GM12878 (cell line): ENCODE measurements around the gene MYO15A. TPM values are rescaled to one million over a fixed set of nuclear protein-coding genes. Genes with fewer than 3 reads are reported as not detected.

Experiments used
- BMI1 ChIP-seq: fragments of 450-650 bp; IDR thresholded peaks from 2 replicates; pipeline ENCODE4 v1.6.1; 2016; ENCODE audit warnings: mild to moderate bottlenecking, moderate library complexity, borderline replicate concordance
- CHD4 ChIP-seq: fragments of 200-600 bp; sonication (generic); IDR thresholded peaks from 2 replicates; pipeline ENCODE4 v1.6.1; 2016; ENCODE audit warnings: mild to moderate bottlenecking
- E2F4 ChIP-seq: IDR thresholded peaks from 2 replicates; pipeline ENCODE4 v1.6.1; 2012; ENCODE audit warnings: low read depth, low read length, improper control_type of control experiment
- ELK1 ChIP-seq: IDR thresholded peaks from 2 replicates; pipeline ENCODE4 v1.6.1; 2012; ENCODE audit warnings: low read depth, low read length, improper control_type of control experiment
- EP300 ChIP-seq, 2 experiments: fragments of 150-350 bp in 1 of 2; IDR thresholded peaks; 2 replicates each; pipeline ENCODE4 v1.6.1; 2011 to 2012; ENCODE audit warnings: low read depth in 2 of 2, low read length in 2 of 2, borderline replicate concordance in 1 of 2, improper control_type of control experiment in 1 of 2, inconsistent platforms in 1 of 2; ENCODE audit not compliant: control insufficient read depth in 1 of 2
- MEF2B ChIP-seq: fragments of 450-650 bp; IDR thresholded peaks from 2 replicates; pipeline ENCODE4 v1.6.1; 2018; ENCODE audit warnings: mild to moderate bottlenecking, moderate library complexity; ENCODE audit not compliant: partially characterized antibody, poor library complexity, severe bottlenecking
- MLLT1 ChIP-seq: fragments of 450-650 bp; IDR thresholded peaks from 2 replicates; pipeline ENCODE4 v1.6.1; 2016; ENCODE audit warnings: mild to moderate bottlenecking
- MYB ChIP-seq: fragments of 150-350 bp; IDR thresholded peaks from 2 replicates; pipeline ENCODE4 v1.6.1; 2014; ENCODE audit warnings: mild to moderate bottlenecking, low read depth, low read length, borderline replicate concordance
- NR2F1 ChIP-seq: fragments of 450-650 bp; conservative IDR thresholded peaks from 2 replicates; pipeline ENCODE4 v1.6.1; 2017; ENCODE audit warnings: mild to moderate bottlenecking
- SMC3 ChIP-seq: IDR thresholded peaks from 2 replicates; pipeline ENCODE4 v1.6.1; 2011; ENCODE audit warnings: low read length, improper control_type of control experiment, borderline replicate concordance
- TCF7 ChIP-seq: IDR thresholded peaks from 2 replicates; pipeline ENCODE4 v1.6.1; 2014; ENCODE audit warnings: antibody characterized with exemption, borderline replicate concordance
- YY1 ChIP-seq: IDR thresholded peaks from 2 replicates; pipeline ENCODE4 v1.6.1; 2011; ENCODE audit warnings: low read depth, mild to moderate bottlenecking, low read length
- polyA plus RNA-seq, 11 experiments: library from polyadenylated mRNA; depleted of rRNA in 4 of 11; unstranded in 6 of 11; stranded (reverse) in 5 of 11; fragments of >200 nt; fragmentation: Nextera tagmentation in 4 of 11; fragmentation: Illumina TruSeq in 1 of 11; extraction: Ambion mirVana in 4 of 11; extraction: Trizol in 1 of 11; gene quantifications; 1 replicate in 1 of 11; 2 replicates in 10 of 11; pipeline versions ENCODE4 v1.2.1 to v1.2.3, GENCODE V29; 2011 to 2016; ENCODE audit warnings: inconsistent platforms in 2 of 11, missing spikeins in 2 of 11, low read depth in 1 of 11
- total RNA-seq, 4 experiments: library from RNA; depleted of rRNA in 3 of 4; stranded (reverse); fragments of >200 nt in 3 of 4; fragmentation: Illumina TruSeq in 1 of 4; extraction: Trizol in 1 of 4; gene quantifications; 2 replicates each; pipeline versions ENCODE4 v1.2.1 to v1.2.3, GENCODE V29; 2013 to 2021

MYO15A gene
- total and polyA plus RNA-seq, 10 of the 15 experiments (the other 5 are each of a cell fraction or from before 2014, with no cell fraction given): 0.03 to 0.77 (median 0.21) TPM; not detected in 4

- TF ChIP-seq E2F4: no peak
- TF ChIP-seq NR2F1: no peak
- no peak for TF ChIP-seq CHD4
- TF ChIP-seq ELK1: no peak
- TF ChIP-seq MLLT1: no peak
- TF ChIP-seq MYB: no peak
- no peak for TF ChIP-seq SMC3
- no peak for TF ChIP-seq MEF2B
- TF ChIP-seq EP300 (IDR thresholded peaks at IDR 0.05; ENCODE audit: borderline replicate concordance in 1 of 2, control insufficient read depth in 1 of 2, low read depth in 2 of 2, low read length in 2 of 2): no peak
- no peak for TF ChIP-seq YY1
- no peak for TF ChIP-seq BMI1
- no peak for TF ChIP-seq TCF7
Observed at GRCh38 chr17:18148586-18148985, 40.0 kb downstream of the MYO15A start (continued).
